Calu3 (cell line): Measurements from ENCODE around the gene ZDHHC23. TPM values are rescaled to one million over a fixed set of nuclear protein-coding genes. Genes with fewer than 3 reads are reported as not detected.
A peak's percentile ranks its signal among the peaks of the same experiment; 100 is the strongest.

Experiments
- BruUV-seq: library from RNA; stranded (reverse); fragments of 400-500 nt; replicated peaks from 2 replicates; lab custom pipeline; 2021; lab: Mats Ljungman, UMichigan
- CTCF ChIA-PET: fragments of 300-600 bp; sonication (Branson Sonifier 250); formaldehyde crosslinking; loops from one replicate; lab custom pipeline; 2022; ENCODE audit warnings: antibody characterized with exemption; lab: Charles Lee
- DNase-seq: peaks from one replicate; pipeline ENCODE4 v3.0.0; 2022
- H3K27ac Mint-ChIP-seq: one replicate; pipeline ENCODE4 v1.8.0; 2022; ENCODE audit warnings: mixed read lengths; ENCODE audit not compliant: unreplicated experiment
- H3K27me3 Mint-ChIP-seq: one replicate; pipeline ENCODE4 v1.8.0; 2022; ENCODE audit warnings: mixed read lengths; ENCODE audit not compliant: unreplicated experiment
- H3K36me3 Mint-ChIP-seq: one replicate; pipeline ENCODE4 v1.8.0; 2022; ENCODE audit warnings: mild to moderate bottlenecking, moderate library complexity, mixed read lengths; ENCODE audit not compliant: insufficient read depth, unreplicated experiment
- H3K4me1 Mint-ChIP-seq: one replicate; pipeline ENCODE4 v1.8.0; 2022; ENCODE audit warnings: mild to moderate bottlenecking, low read depth, mixed read lengths; ENCODE audit not compliant: unreplicated experiment
- H3K4me3 Mint-ChIP-seq: one replicate; pipeline ENCODE4 v1.8.0; 2022; ENCODE audit warnings: mild to moderate bottlenecking, low read depth, moderate library complexity, mixed read lengths; ENCODE audit not compliant: unreplicated experiment
- H3K9me3 Mint-ChIP-seq: one replicate; pipeline ENCODE4 v1.8.0; 2022; ENCODE audit warnings: low read depth, mixed read lengths; ENCODE audit not compliant: unreplicated experiment
- CTCF ChIP-seq: fragments of 200-600 bp; IDR thresholded peaks from one replicate; pipeline ENCODE4 v1.8.0; 2022; ENCODE audit warnings: antibody characterized with exemption; ENCODE audit not compliant: unreplicated experiment
- intact Hi-C: fragments of 100-400 bp; cut with micrococcal nuclease; formaldehyde crosslinking; loops from one replicate; pipeline ENCODE4 v1.10.0; 2022; ENCODE audit not compliant: unreplicated experiment
- total RNA-seq: library from RNA; stranded (reverse); gene quantifications from 2 replicates; pipeline ENCODE4 v1.2.3, GENCODE V29; 2022

Gene ZDHHC23
- total RNA-seq, 1 experiment from 2014 or later: 22.0 TPM

- no peaks in the 10 kb centered on the region for H3K27me3 Mint-ChIP-seq
- no TSS peak for BruUV-seq
- no peak for DNase-seq
Observed at GRCh38 chr3:113946831-113947230, 982 bp upstream of the ZDHHC23 start.

GRCh38 chr3:113948015-113948917, 453 bp downstream of the ZDHHC23 start:
- intact Hi-C loops: no loop called here

More at GRCh38 chr3:113946831-113947230, 982 bp upstream of the ZDHHC23 start:
- peaks cover 26% of the 10 kb centered on the region for H3K36me3 Mint-ChIP-seq
- CTCF ChIA-PET: interaction anchor here (0.6 kb wide), 1 partner anchor 106 kb away, joined by 3 read pairs; no protein-coding TSS in a partner anchor
- peaks cover 20% of the 10 kb centered on the region for H3K4me1 Mint-ChIP-seq
- intact Hi-C loops: no loop called here
- peak overlapping the region; percentile 77 for H3K4me3 Mint-ChIP-seq
- no peak overlapping the region for H3K27ac Mint-ChIP-seq
- no peaks in the 10 kb centered on the region for H3K9me3 Mint-ChIP-seq
- no peak for TF ChIP-seq CTCF

GRCh38 chr3:113952921-113953320, 5.1 kb downstream of the ZDHHC23 start:
- Mint-ChIP-seq H3K9me3 (no peaks in the 10 kb centered on the region), H3K36me3 (peaks cover 12% of the 10 kb centered on the region), H3K4me1 (peaks cover 20% of the 10 kb centered on the region), H3K4me3 (no peak overlapping the region), H3K27ac (no peak overlapping the region), H3K27me3 (no peaks in the 10 kb centered on the region)
- TF ChIP-seq CTCF: no peak
- intact Hi-C loops: no loop called here
- no TSS peak for BruUV-seq
- no peak for DNase-seq
- CTCF ChIA-PET: no interaction called here

More at GRCh38 chr3:113948015-113948917, 453 bp downstream of the ZDHHC23 start:
- peaks cover 26% of the 10 kb centered on the region for H3K36me3 Mint-ChIP-seq
- CTCF ChIA-PET: no interaction called here
- H3K4me1 Mint-ChIP-seq: peaks cover 20% of the 10 kb centered on the region
- DNase-seq: peak; percentile 60
- no peak overlapping the region for H3K27ac Mint-ChIP-seq
- H3K27me3 Mint-ChIP-seq: no peaks in the 10 kb centered on the region
- H3K4me3 Mint-ChIP-seq: peak overlapping the region; percentile 77
- BruUV-seq: no TSS peak
- H3K9me3 Mint-ChIP-seq: no peaks in the 10 kb centered on the region
- TF ChIP-seq CTCF: no peak

- no peak for DNase-seq
- intact Hi-C loops: no loop called here
- CTCF ChIA-PET: no interaction called here
- Mint-ChIP-seq H3K4me3 (no peak overlapping the region), H3K27me3 (no peaks in the 10 kb centered on the region), H3K36me3 (peaks cover 4% of the 10 kb centered on the region), H3K9me3 (no peaks in the 10 kb centered on the region), H3K4me1 (peaks cover 15% of the 10 kb centered on the region), H3K27ac (no peak overlapping the region)
- no TSS peak for BruUV-seq
- TF ChIP-seq CTCF: no peak
Observed at GRCh38 chr3:113953677-113954076, 5.9 kb downstream of the ZDHHC23 start.
